OCI-LY7 (cell line): ENCODE measurements around the gene RNF144B. TPM values are rescaled to one million over a fixed set of nuclear protein-coding genes. Genes with fewer than 3 reads are reported as not detected.

ENCODE experiments used
- BruUV-seq: library from RNA; stranded (reverse); fragments of 400-500 nt; replicated peaks from 2 replicates; lab custom pipeline; 2021; lab: Mats Ljungman, UMichigan
- CTCF ChIA-PET: fragments of 300-600 bp; sonication (Branson Sonifier 250); formaldehyde crosslinking; loops from one replicate; lab custom pipeline; 2022; ENCODE audit warnings: antibody characterized with exemption; ENCODE audit not compliant: unreplicated experiment; lab: Charles Lee
- POLR2A ChIA-PET: fragments of 300-600 bp; sonication (Branson Sonifier 250); formaldehyde crosslinking; loops from one replicate; lab custom pipeline; 2022; ENCODE audit warnings: antibody characterized with exemption; lab: Charles Lee
- DNase-seq: peaks from one replicate; pipeline ENCODE4 v3.0.0-alpha.2; 2015; ENCODE audit warnings: low spot score
- H2AFZ ChIP-seq: fragments of 200-600 bp; sonication (generic), shearing (Covaris generic); 2 replicates; pipeline ENCODE4 v1.6.1; 2014; ENCODE audit warnings: mild to moderate bottlenecking, antibody characterized with exemption, low read length, moderate library complexity
- H3K27ac ChIP-seq: fragments of 200-600 bp; sonication (generic); 2 replicates; pipeline ENCODE4 v1.5.1; 2014; ENCODE audit warnings: mixed run types, low read depth, mild to moderate bottlenecking, moderate library complexity, low read length, inconsistent platforms; ENCODE audit not compliant: poor library complexity, severe bottlenecking
- H3K36me3 ChIP-seq: fragments of 200-600 bp; sonication (generic); 2 replicates; pipeline ENCODE4 v1.6.1; 2014; ENCODE audit warnings: mild to moderate bottlenecking, antibody characterized with exemption, low read length, moderate library complexity, mixed read lengths; ENCODE audit not compliant: insufficient read depth
- H3K4me1 ChIP-seq: fragments of 200-600 bp; sonication (generic); 2 replicates; pipeline ENCODE4 v1.5.1; 2014; ENCODE audit warnings: mild to moderate bottlenecking, low read length; ENCODE audit not compliant: insufficient read depth, poor library complexity, severe bottlenecking
- H3K4me2 ChIP-seq: fragments of 200-600 bp; sonication (generic); 2 replicates; pipeline ENCODE4 v1.6.1; 2014; ENCODE audit warnings: mild to moderate bottlenecking, low read length
- H3K4me3 ChIP-seq: fragments of 200-600 bp; sonication (generic); 2 replicates; pipeline ENCODE4 v1.5.1; 2014; ENCODE audit warnings: mild to moderate bottlenecking, low read depth, low read length; ENCODE audit not compliant: poor library complexity, severe bottlenecking
- H3K79me2 ChIP-seq: fragments of 200-600 bp; sonication (generic); 2 replicates; pipeline ENCODE4 v1.6.1; 2016; ENCODE audit warnings: low read depth, mild to moderate bottlenecking, low read length, moderate library complexity, mixed read lengths; ENCODE audit not compliant: insufficient read depth
- H3K9me2 ChIP-seq: fragments of 200-600 bp; sonication (generic); 2 replicates; pipeline ENCODE4 v1.6.1; 2016; ENCODE audit warnings: mild to moderate bottlenecking, low read length, mixed read lengths; ENCODE audit not compliant: insufficient read depth
- H3K9me3 ChIP-seq: fragments of 200-600 bp; sonication (generic); 2 replicates; pipeline ENCODE4 v1.6.1; 2014; ENCODE audit warnings: mild to moderate bottlenecking, mixed run types, low read length, mixed read lengths
- H4K20me1 ChIP-seq: fragments of 200-600 bp; sonication (generic); 2 replicates; pipeline ENCODE4 v1.6.1; 2014; ENCODE audit warnings: mild to moderate bottlenecking, antibody characterized with exemption, low read length, moderate library complexity, mixed read lengths; ENCODE audit not compliant: insufficient read depth
- CTCF ChIP-seq: fragments of 200-600 bp; sonication (generic); conservative IDR thresholded peaks from 2 replicates; pipeline ENCODE4 v1.5.1; 2014; ENCODE audit warnings: mild to moderate bottlenecking, antibody characterized with exemption, low read length, moderate library complexity, mixed read lengths
- EZH2phosphoT487 ChIP-seq: fragments of 200-600 bp; sonication (generic); IDR thresholded peaks from 2 replicates; pipeline ENCODE4 v1.6.1; 2018; ENCODE audit warnings: low read depth, borderline replicate concordance, mild to moderate bottlenecking, mixed run types, antibody characterized with exemption, low read length, moderate library complexity, mixed read lengths
- intact Hi-C: fragments of 100-400 bp; cut with micrococcal nuclease; formaldehyde crosslinking; loops from one replicate; pipeline ENCODE4 v1.10.0; 2022; ENCODE audit not compliant: unreplicated experiment
- total RNA-seq, 2 experiments: library from RNA; depleted of rRNA in 1 of 2; stranded (reverse); fragments of >200 nt in 1 of 2; shearing (Covaris generic) in 1 of 2; gene quantifications; 2 replicates each; pipeline ENCODE4 v1.2.3, GENCODE V29; 2014 to 2022

Gene RNF144B
- total RNA-seq, 2 experiments from 2014 or later: 83.4 to 151 TPM

GRCh38 chr6:18488526-18489270 lies 101.5 kb downstream of the RNF144B start:
- BruUV-seq: no TSS peak
- Histone ChIP-seq H3K79me2 (no peaks in the 10 kb centered on the region), H4K20me1 (no peaks in the 10 kb centered on the region), H3K36me3 (no peaks in the 10 kb centered on the region), H3K9me3 (no peaks in the 10 kb centered on the region), H3K27ac (no peak overlapping the region), H3K4me2 (no peak overlapping the region), H3K9me2 (no peaks in the 10 kb centered on the region), H3K4me3 (no peak overlapping the region), H2AFZ (no peak overlapping the region), H3K4me1 (no peaks in the 10 kb centered on the region)
- POLR2A ChIA-PET: interaction anchor here (1.5 to 3.5 kb wide), 2 partner anchors 11 to 13 kb away, joined by 3 to 11 read pairs; no protein-coding TSS in a partner anchor
- CTCF ChIA-PET: no interaction called here
- TF ChIP-seq EZH2phosphoT487 (no peak), CTCF (no peak)
- intact Hi-C loops: no loop called here
- DNase-seq: no peak

DNA sequence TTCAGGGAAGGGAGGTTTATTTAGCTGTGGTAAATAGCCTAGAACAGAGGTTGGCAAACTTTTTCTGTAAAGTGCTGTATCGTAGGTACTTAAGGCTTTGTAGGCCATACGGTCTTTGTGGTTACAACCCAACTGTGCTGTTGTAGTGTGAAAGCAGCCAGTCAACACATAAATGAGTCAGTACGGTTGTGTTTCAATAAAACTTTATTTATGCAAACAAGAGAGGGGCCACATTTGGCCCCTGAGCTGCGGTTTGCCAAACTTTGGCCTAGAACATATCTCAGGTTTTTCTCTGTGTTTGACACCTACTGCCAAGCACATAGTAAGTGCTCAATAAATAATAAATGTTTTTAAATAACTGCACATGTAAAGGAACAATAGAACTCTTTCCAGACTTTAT lies 102.2 kb downstream of the RNF144B start:
- BruUV-seq: no TSS peak
- Histone ChIP-seq H3K9me2 (no peaks in the 10 kb centered on the region), H2AFZ (no peak overlapping the region), H3K4me3 (no peak overlapping the region), H3K79me2 (no peaks in the 10 kb centered on the region), H3K9me3 (no peaks in the 10 kb centered on the region), H3K27ac (no peak overlapping the region), H3K4me1 (no peaks in the 10 kb centered on the region), H4K20me1 (no peaks in the 10 kb centered on the region), H3K36me3 (no peaks in the 10 kb centered on the region), H3K4me2 (no peak overlapping the region)
- TF ChIP-seq EZH2phosphoT487: no peak
- no peak for TF ChIP-seq CTCF
- ChIA-PET CTCF (no interaction called here), POLR2A (interaction anchor here (0.5 to 3.5 kb wide), 2 partner anchors 12 to 499 kb away, joined by 3 to 11 read pairs; no protein-coding TSS in a partner anchor)
- intact Hi-C loops: no loop called here
- no peak for DNase-seq
